ENCODE data around the gene CSNK2A1.
A peak's percentile ranks its signal among the peaks of the same experiment; 100 is the strongest.

CSNK2A1 gene

DNA sequence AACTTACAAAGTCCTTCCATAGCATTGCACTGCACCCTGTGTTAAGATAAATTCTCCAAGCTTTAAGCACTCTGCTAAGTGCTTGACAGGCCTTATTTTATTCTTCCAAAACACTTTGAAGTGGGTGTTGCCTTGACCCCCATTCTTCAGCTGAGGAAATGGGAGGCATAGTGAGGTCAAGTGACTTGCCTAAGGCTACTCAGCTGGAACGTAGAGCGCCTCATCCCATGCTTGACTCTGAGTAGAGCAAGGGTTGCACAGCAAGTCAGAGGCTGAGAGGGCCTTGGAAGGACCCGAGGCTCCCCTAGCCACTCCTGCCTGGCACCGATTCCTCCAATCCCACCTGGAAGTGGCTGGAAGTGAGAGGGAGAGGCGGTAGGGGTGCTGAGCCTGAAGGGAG, 19.6 kb upstream of the CSNK2A1 start:
- DNase-seq, result no peak

DNA sequence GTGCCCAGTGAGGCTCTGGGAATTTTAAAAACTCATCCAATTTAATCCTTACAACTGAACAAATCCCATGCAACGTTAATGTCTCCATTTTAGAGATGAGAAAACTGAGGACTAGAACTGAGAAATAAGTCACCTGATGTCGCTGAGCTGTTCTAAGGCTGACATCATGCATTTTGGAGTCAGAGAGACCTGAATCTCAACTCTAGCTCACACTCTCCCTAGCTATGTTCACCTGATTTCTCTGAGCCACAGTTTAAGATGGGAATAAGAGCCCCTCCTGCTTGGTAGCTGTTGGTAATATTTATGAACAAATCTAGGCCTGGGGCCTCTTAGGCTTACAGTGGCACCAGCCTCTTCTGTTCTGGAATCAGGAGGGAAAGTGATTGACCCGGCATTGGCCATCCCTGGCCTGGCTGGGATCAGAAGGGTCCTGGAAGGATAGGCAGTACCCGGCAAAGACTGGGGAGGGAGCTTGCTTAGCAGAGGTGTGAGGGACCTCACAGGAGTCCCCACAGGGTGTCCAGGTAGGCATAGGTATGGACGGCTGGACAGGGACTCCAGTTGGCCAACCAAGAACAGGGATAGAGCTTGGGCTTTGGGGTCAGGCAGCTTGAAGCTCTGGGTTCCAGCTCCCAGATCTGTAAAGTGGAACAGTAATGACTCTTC, 18.8 kb upstream of the CSNK2A1 start:
- DNase-seq, result no peak

DNA sequence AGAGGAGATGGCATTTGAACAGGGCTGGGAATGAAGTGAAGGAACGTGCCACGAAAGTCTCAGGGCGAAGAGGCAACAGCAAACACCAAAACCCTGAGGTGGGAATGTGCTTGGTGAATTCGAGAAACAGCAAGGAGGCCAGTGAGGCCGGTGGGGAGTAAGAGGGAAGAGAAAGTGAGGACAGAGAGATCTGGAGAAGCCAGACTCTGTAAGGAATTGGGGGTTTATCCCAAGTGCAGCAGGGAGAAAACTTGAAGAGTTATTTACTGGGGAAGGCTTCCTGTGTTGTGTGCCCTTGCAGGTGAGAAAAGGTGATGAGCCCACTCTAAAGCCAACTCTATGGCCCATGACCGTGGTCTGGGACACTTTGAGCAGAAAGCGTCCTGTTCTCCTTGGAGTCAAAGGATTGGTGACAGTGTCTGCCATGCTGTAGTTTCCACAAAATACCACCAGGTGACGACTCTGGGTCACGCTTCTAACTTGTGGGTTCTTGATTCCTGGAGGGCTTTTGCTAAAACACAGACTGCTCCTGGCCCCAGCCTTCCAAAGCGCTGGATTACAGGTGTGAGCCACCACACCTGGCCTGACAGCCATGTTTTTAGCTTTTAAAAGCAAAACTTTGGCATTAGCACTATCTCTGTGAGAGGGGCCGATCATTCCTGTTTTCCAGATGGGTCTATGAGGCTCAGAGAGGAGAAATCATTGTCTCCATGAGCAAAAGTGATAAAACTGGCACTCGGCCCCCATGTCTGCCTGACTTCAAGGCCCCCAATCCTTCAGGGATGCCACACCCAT, 18.0 kb upstream of the CSNK2A1 start:
- peak; percentile 71 to 72 for DNase-seq

DNA sequence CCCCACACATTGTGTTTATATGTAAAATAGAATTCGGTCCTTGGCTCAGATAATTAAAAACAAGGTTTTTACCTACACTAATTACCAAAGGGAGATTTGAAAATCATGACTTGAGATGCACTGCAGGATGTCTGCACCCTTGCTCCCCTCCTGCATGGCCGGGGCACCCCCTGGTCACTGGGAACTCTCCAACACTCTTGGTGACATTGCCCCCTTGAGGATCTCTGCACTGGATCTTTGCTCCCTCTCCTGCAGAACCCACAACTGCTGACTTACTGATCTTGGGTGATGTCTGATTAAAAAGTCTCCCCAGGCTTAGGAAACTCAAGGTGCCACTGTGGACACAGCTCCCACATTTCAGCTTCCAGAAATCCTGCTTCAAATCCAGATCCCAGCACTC, 17.1 kb upstream of the CSNK2A1 start:
- DNase-seq, result no peak

DNA sequence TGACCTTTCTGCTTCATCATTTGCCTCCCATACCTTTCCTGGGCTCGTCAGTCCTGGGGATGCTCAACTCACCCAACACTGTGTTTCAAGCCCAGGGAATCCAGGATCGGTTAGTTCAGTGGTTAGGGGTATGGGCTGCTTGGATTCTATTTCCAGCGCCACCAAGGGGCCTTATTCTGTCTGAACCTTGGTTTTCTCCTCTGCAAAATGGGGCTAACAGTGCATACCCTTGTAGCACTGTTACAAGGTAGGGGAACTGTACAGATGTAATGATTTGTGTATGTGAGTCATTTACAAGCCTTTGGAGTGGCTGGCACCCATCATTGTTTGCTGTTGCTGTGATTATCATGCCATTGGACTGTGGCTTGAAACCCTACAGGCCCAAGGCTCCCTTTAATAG, 14.5 kb upstream of the CSNK2A1 start:
- DNase-seq, result no peak

DNA sequence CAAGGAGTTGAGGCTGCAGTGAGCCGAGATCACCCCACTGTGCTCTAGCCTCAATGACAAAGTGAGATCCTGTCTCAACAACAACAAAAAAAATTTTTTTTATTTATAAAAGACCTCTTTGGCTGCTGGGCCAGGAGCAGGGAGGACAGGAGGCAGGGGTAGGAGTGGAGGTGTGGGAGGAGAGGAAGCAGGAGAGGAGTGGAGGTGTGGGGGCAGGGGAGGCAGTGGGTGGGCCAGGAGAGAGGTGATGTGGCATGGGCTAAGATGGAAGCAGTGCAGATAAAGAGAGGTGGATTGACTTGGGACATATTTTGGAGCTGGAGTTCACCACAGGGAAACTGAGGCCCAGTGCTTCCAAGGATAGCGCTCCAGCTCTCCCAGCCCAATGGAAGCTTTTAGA, 13.4 kb upstream of the CSNK2A1 start:
- no peak for DNase-seq

DNA sequence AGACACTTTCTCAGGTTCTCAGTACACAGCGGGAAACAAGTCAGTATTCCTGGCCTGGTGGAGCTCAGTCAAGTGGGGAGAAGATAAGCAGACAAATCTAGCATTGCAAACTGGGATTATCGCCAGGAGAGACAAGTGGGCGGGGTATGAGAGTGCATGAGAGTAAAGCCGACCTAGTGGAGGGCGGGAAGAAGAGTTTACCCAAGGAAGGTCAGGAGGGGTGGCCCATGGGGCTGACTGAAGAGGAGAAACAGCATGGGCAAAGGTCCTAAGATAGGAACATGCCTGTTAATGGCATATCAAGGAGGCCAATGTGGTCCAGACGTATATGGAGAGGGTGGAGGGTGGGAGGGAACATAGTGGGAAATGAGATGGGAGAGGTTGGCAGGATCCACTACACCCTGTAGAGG, 12.4 kb upstream of the CSNK2A1 start:
- no peak for DNase-seq

DNA sequence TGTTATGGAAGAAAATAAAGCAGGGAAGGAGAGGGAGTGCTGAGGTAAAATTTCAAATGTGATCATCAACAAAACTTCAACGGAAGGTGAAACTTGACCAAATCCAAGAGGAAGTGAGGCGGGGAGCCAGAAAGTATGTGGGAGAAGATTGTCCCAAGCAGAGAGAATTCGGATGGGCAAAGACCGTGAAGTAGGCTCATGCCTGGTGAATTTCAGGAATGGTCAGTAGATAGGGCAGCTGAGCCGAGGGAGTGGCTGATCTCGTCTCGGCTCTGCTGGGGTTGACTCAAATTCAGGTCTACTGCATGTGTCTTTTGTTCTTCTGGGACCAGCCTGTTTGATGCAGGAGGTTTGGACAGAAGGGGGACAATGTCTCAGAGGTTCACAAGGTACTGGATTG, 7.0 kb upstream of the CSNK2A1 start:
- DNase-seq, result no peak

DNA sequence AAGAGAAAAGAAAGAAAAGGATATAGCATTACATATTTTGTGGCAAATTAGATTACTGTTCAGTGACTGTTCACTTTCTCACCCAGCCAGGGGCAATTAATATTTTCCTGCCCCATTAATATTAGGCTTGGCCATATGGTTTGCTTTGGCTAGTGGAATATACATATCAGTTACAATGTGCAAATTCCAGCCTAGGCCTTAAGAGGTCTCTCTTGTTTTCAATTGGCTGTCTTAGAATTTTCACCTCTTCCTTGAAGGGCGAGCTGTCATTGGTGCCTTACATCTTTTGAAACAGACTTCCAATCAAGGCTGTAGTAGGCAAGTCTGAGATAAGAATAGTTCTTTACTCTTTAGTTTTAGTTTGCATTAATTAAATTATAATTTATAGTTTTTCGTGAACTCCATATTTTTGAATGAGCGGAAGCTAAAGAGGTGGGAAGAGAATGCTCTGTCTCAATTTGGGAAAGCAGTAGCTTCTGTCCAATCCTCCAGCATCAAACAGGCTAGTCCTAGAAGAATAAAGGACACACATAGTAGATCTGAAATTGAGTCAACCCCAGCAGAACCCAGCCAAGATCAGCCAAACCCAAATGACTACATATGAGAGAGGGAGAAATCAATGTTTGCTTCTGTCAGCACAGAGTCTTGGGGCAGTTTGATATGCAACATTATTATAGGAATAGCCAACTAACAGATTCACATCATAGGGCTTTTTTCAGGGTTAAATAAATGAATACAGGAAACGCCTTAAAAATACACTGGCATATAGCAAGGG, 6.3 kb upstream of the CSNK2A1 start:
- DNase-seq, result no peak

DNA sequence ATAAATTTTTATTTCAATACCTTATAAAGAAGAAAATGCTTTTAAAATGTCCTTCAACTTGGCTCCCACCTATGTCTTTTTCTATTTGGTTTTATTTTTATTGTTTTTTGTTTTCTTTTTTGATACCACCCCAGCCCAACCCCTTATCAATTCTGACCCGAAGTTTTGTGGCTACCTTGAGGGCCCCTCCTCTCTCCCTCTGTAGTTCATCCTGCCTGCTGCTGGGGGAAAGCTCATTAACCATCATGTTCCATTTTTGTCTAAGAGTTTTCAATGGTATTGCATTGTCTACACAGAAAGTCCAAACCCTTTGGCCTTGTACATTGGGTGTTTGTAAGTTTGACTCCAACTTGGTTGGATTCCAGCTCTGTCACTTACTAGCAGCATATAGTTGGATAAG, 5.3 kb upstream of the CSNK2A1 start:
- no peak for DNase-seq

DNA sequence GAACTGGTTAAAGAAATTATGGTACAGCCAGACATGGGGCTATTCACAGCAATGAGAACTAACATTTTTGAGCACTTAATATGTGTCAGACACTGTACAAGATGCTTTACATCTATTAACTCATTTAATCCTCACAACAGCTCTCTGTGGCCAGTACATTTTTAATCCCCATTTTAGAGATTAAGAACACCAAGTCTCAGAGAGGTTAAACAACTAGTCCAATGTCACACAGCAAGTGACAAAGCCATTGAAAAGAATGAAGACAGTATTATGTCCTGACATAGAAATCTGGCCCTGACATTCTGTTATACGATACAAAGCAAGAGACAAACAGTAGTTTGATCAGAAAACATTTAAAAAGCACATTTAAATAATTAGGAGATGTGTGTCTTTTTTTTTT, 3.8 kb upstream of the CSNK2A1 start:
- DNase-seq, result no peak

DNA sequence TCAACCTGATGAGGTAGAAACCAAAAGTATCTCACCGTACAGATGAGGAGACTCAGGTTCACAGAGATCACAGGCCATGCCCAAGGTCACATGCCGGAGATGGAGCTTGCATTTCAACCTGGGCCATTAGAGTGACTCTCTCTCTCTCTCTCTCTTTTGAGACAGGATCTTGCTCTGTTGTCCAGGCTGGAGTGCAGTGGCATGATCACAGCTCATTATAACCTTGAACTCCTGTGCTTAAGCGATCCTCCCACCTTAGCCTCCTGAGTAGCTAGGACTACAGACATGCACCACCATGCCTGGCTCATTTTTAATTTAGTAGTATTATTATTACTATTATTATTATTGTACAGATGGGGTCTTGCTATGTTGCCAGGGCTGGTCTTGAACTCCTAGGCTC, 2.8 kb upstream of the CSNK2A1 start:
- no peak for DNase-seq

DNA sequence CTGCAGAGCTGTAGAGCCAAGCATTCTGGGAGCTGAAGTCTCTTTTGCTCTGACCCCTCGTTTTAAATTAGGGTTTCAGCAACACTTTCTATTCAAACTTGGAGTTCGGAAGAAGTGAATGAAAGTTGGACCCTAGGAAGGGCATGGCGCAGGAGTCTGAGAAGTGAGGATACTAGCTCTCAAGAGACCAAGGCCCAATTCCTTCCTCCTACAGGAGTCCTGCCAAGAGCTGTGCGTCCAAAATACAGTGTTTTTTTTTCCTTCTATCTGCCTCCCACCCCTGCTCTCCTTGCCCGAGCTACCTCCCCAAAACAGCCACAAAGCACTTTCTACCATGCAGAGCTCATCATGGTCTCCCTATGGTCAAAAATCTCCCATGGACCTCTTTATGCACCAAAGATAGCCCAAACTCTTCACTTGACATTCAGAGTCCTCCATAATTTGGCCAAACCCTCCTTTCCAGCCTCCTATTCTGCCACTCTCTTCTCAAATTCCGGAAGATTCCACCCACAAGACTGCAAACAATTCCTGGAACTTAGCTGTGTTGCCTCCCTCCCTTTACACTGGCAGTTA, 649 bp upstream of the CSNK2A1 start:
- no peak for DNase-seq

DNA sequence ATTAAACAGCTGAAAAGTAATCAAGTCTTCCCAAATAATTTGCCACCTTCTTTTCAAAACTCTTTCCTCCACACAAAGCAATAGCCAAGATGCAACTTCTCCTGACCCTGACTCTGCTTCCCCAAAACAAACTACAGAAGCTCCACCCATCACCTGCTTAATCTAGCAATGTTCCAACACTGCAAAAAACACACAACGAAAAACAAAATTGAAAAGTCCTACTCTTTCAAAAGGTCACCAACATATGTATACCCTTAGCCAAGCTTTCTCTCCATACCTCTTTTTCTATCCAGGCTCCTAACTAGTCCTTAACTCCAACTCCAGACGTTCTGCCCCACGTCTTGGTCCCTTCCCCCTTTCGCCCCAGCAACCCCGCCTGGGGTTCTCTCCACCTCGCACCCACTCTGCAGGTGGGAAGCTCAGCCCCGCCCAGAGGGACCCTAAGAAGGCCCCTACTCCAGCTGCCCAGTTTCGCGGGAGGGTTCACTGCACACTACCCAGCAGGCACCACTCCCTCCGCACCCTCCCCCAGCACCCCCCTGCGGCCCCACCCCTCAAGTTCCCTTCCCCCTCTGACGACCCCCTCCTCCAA, 717 bp downstream of the CSNK2A1 start:
- peak in 1 of 2 experiments; percentile 30 for DNase-seq

DNA sequence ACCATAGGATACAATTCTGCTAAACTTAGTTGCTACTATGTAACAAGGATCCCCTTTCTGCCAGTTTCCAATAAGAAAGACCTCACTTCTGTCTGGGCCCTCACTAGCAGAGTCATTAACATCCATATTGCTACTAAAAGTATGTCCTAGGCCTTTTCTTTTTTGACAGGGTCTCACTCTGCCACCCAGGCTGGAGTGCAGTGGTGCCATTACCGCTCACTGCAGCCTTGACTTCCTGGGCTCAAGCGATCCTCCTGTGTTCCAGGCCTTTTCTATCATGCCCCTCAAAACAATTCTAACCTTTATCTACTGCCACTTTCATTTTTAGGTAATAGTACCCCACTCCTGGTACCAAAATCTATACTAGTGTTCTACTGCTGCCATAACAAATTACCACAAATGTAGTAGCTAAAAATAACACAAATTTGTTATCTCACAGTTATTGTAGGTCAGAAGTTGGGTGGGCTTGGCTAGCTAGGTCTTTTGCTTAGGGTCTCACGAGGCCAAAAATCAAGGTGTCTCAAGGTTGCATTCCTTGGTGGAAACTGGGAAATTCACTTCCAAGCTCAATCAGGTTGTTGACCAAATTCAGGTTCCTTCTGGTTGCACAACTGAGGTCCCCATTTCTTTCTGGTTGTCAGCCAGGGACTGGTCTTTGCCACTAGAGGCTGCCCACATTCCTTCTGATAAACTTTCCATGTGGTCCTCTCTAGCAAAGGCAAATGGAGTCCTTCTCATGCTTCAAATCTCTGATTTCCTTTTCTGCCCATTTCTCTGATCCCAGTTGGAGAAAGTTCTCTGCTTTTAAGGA, 3.0 kb downstream of the CSNK2A1 start:
- DNase-seq, result no peak

DNA sequence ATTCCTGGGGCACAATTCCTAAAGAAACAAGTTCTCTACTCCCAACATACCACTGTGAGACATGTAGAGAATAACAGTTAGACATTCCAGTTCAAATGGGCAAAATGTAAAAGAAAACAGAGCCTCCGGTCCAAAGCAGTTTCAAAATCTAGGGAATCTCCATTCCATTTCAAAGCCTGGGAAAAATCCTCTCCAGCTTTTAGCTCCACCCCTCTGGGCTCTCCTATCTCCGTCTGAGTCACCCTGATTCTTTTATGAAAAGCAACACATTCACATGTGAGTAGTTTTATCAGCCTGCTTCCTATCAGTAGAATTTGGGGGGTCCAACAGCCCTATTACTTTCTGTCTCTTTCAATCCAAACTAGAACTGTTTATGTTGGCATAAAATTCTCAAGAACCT, 3.7 kb downstream of the CSNK2A1 start:
- no peak for DNase-seq

DNA sequence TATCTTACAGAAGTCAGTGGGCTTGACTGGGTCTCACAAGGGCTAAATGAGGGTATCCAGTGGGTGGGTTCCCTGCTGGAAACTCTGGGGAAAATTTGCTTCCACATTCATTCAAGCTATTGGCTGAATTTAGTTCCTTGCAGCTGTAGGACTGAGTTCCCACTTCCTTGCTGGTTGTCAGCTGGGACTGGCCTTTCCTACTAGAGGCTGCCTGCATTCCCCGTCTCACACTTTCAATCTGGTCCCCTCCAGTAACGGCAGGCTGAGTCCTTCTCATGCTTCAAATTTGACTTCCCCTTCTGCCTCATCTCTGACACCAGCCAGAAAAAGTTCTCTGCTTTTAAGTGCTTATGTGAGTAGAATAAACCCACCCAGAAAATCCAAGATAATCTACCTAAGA, 4.4 kb downstream of the CSNK2A1 start:
- no peak for DNase-seq

DNA sequence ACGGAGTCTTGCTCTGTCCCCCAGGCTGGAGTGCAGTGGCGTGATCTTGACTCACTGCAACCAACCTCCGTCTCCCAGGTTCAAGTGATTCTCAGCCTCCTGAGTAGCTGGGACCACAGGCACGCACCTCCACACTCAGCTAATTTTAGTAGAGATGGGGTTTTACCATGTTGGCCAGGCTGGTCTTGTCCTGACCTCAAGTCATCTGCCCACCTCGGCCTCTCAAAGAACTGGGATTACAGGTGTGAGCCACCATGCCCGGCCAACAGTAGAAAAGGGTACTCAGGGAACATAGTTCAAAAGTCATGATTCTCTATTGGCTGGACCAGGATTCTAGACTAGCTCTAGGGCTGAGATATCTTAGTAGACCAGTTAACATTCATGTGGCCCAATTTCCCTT, 5.6 kb downstream of the CSNK2A1 start:
- DNase-seq, result no peak

DNA sequence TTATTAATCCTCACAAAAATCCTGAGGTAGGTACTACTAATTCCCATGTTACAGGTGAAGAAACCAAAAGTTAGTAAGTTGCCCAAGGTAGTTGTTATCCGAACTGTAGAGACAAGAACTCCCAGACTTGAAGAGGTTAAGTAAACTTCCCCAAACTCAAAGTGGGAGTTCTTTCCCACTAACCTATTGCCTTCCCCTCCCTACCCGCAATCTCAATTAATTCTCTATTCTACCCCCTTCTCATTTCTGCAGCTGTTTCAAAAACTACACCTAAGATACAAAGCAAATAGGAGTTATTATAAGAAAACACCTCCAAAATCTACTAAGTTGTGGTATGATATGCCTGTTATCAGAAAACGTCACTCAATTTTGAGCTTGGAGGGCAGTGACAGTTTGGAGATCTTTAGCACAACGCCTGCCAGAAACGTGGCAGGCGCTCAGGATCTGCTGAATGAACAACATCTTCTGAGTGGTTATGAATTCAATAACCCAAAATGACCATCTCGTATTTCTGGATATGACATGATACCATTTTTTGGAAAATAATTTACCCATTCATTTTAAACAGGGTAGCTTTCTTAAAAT, 7.1 kb downstream of the CSNK2A1 start:
- no peak for DNase-seq

DNA sequence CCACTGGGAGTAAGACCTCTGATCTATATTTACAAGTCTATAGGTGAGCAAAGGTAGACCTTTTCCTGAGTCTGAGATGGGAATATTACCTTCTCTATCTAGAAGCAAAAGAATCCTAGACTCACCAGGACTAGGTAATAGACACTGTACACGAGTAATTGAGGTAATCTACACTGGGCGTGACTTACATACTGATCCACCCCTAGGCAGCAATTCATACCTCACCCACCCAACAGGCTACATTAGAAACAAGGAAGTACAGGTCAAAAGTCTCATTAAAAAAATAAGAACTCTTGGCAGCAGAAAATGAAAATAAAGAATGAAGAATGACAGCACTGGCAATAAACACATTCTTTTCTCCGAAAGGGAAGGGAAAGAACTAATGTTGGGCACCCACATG, 7.6 kb downstream of the CSNK2A1 start:
- DNase-seq, result no peak

DNA sequence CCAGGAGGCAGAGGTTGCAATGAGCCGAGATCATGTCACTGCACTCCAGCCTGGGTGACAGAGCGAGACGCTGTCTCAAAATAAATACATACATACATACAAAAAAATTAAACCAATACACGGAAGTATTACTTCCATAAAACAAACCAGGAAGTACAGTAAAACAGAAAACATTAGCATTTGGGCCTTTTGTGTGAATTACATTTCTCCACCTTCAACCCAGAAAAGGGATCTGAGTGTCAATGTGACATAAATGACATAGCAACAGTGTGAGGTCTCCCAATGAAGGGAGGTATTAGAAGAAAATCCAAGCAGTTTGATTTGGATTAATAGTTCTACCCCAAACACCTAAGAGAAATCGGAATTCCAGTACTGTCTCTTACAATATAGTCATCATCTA, 10.1 kb downstream of the CSNK2A1 start:
- no peak for DNase-seq

DNA sequence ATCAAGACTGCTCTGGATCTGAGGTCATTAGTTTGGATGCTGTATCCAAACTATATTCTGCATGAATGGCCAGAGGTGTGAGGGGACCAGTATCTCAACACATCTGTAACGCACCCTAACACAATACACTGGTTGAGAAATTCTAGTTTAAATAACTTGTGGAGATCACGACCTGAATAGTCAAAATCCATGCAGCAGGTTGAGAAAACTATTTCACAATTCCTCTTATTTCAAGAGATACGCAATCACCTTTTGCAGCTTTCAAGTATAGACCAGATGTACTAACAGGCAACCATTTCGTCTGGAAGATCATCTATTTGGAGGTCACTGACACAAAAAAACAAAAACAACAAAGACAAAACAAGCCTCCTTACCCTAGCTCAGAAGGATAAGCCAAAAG, 11.1 kb downstream of the CSNK2A1 start:
- DNase-seq, result no peak

Data from NCI-H2081 (cell line).